AG04450 (cell line): ENCODE results near the gene DMD. TPM values are rescaled to one million over a fixed set of nuclear protein-coding genes. Genes with fewer than 3 reads are reported as not detected.

ENCODE experiments used
- CTCF ChIA-PET: fragments of 300-600, 350-600 bp; formaldehyde crosslinking; extraction: SDS; loops from one replicate; lab custom pipeline; 2022; ENCODE audit warnings: antibody characterized with exemption, inconsistent platforms; lab: Charles Lee
- POLR2A ChIA-PET: fragments of 350-600 bp; formaldehyde crosslinking; extraction: SDS; loops from one replicate; lab custom pipeline; 2021; ENCODE audit warnings: antibody characterized with exemption, inconsistent platforms; lab: Yijun Ruan, JAX
- DNase-seq: peaks from one replicate; pipeline ENCODE4 v3.0.0-alpha.2; 2011; ENCODE audit warnings: low read depth, low spot score
- H3K27ac ChIP-seq: one replicate; pipeline ENCODE4 v1.5.1; 2012; ENCODE audit warnings: low read depth, low read length, control low read depth
- H3K27me3 ChIP-seq: one replicate; pipeline ENCODE4 v1.6.0; 2012; ENCODE audit warnings: low read length; ENCODE audit not compliant: control insufficient read depth, insufficient read depth
- H3K4me3 ChIP-seq: 2 replicates; pipeline ENCODE4 v1.5.1; 2011; ENCODE audit warnings: mild to moderate bottlenecking, low read depth, low read length, control low read depth
- H3K9me3 ChIP-seq: 2 replicates; pipeline ENCODE4 v1.5.1; 2012; ENCODE audit warnings: low read length; ENCODE audit not compliant: control insufficient read depth, insufficient read depth
- CTCF ChIP-seq: IDR thresholded peaks from 2 replicates; pipeline ENCODE4 v1.5.1; 2011; ENCODE audit warnings: low read depth, low read length, control low read depth, inconsistent platforms
- polyA plus RNA-seq: library from polyadenylated mRNA; depleted of rRNA; stranded (reverse); fragments of >200 nt; gene quantifications from 2 replicates; pipeline ENCODE4 v1.2.3, GENCODE V29; 2011

Gene DMD
- polyA plus RNA-seq, 1 experiment = 7.6 TPM

DNA sequence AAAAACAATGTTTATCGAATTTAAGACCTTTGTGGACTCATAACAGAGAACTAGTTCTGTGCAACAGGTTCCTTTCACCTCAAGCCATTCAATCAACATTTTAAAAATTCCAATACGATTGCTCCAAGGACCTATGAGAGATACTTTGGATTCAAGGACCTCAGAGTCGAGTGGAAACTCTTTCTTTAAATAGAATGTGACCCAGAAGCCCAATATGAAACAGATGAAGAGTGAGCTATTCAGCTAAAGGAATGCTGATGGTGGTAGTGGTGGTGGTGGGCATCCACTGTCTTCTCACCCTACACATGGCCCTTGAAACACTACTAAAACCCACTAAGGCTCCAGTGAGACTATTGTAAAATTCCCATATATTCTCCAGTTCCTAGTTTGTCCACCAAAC, 257.2 kb downstream of the DMD start:
- POLR2A ChIA-PET = no interaction called here
- no peak for TF ChIP-seq CTCF
- CTCF ChIA-PET = interaction anchor here (0.6 kb wide), 1 partner anchor 247 kb away, joined by 9 read pairs; no protein-coding TSS in a partner anchor
- Histone ChIP-seq H3K27me3 (no peaks in the 10 kb centered on the region), H3K4me3 (no peak overlapping the region), H3K9me3 (no peaks in the 10 kb centered on the region), H3K27ac (no peak overlapping the region)
- DNase-seq = no peak

DNA sequence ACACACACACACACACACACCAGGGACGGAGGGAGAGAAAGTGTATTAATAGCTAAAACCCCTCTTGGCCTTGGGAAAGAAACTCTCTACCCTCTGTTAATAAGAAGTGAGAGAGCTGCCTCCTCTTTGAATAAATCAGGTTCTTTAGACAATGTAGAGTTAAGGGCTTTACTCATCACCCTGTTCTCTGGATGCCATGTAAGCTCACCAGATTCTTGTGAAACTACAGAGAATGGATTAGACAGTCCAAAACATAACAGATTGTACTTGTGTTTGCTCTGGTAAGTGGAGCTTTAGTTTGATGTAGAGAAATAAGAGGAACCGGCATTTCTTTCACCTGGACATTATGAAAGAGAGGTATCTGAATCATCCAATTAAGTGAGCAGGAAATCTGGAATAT, 263.2 kb downstream of the DMD start:
- no peak overlapping the region for H3K4me3 ChIP-seq
- no peaks in the 10 kb centered on the region for H3K9me3 ChIP-seq
- ChIA-PET CTCF (no interaction called here), POLR2A (no interaction called here)
- H3K27ac ChIP-seq = no peak overlapping the region
- TF ChIP-seq CTCF = no peak
- no peak for DNase-seq
- no peaks in the 10 kb centered on the region for H3K27me3 ChIP-seq

DNA sequence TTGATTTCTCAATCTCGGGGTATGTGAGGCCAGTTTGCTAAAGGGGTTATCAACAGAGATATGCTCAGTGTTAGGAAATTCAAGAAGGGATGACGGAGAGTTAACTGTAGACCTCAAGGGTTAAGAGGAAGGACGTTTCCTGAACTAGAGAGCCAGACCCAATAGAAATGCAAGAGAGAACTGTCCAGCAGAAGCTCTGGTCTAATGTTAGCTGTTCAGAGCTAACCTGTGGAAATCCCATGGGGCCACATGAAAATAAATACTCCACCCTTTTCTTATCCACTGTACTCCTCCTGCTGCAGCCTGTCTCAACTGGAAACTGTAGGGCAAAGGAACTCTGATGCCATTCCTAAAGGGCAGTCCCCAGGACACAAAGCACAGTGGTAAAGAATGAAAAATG, 274.3 kb downstream of the DMD start:
- H3K27ac ChIP-seq = no peak overlapping the region
- CTCF ChIA-PET = no interaction called here
- POLR2A ChIA-PET = no interaction called here
- no peak overlapping the region for H3K4me3 ChIP-seq
- no peak for DNase-seq
- no peaks in the 10 kb centered on the region for H3K9me3 ChIP-seq
- no peak for TF ChIP-seq CTCF
- no peaks in the 10 kb centered on the region for H3K27me3 ChIP-seq

DNA sequence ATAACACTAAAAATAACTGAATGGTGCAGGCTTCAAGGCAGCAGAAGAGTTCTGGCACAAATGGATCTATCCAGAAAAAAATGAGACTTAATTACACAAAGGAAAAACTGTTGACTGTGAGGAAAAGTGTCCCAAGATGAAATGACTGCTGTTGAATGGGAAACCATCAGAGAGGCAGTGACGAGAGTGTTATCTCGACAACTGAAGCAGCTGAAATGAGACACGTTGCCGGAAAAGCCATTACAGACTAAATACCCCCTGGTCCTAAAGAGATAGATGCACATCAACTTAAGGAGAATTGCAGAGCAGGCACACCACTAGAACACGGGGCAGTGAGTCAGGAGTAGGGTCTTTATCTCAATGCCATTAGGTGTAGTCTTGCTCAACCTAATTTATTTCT, 277.8 kb downstream of the DMD start:
- no peaks in the 10 kb centered on the region for H3K9me3 ChIP-seq
- no peak for TF ChIP-seq CTCF
- no peak overlapping the region for H3K27ac ChIP-seq
- no peak overlapping the region for H3K4me3 ChIP-seq
- DNase-seq = no peak
- no peaks in the 10 kb centered on the region for H3K27me3 ChIP-seq
- ChIA-PET CTCF (no interaction called here), POLR2A (no interaction called here)

DNA sequence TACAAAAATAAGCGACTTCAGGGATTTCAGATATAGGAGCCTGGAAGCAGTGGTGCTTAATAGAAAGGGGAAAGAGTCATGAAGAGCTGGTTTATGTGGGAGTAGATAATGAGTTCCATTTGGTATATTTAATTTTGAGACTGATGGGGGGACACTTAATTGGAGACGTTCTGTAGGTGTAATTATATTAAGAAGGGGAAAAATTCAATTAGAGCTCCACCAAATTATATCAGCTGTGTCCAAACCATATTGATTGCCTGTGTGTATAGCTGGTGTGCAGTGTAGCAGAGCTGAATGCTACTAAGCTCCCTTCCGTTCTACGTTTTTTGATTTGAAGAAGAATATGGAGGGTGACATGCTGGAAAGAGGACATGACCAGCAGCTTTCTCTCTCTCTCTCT, 282.3 kb downstream of the DMD start:
- Histone ChIP-seq H3K27ac (no peak overlapping the region), H3K4me3 (no peak overlapping the region), H3K27me3 (no peaks in the 10 kb centered on the region), H3K9me3 (no peaks in the 10 kb centered on the region)
- no peak for TF ChIP-seq CTCF
- CTCF ChIA-PET = no interaction called here
- POLR2A ChIA-PET = no interaction called here
- DNase-seq = no peak
